NT2/D1 (cell line): ENCODE measurements around the gene ARHGAP28.

Experiments
- SUZ12 ChIP-seq: IDR thresholded peaks from 2 replicates; pipeline ENCODE4 v1.6.1; 2011; ENCODE audit not compliant: insufficient read length, insufficient read depth; ENCODE audit errors: extremely low read depth
- YY1 ChIP-seq: IDR thresholded peaks from 2 replicates; pipeline ENCODE4 v1.6.1; 2011; ENCODE audit not compliant: insufficient read length, insufficient read depth

GRCh38 chr18:6836331-6836730 lies 106.8 kb downstream of the ARHGAP28 start:
- no peak for TF ChIP-seq SUZ12
- no peak for TF ChIP-seq YY1
